ENCODE data around the gene PIAS1.
"Not testable (repeated sequence)": the region's sequence is repeated elsewhere in the genome, so short reads cannot be mapped to it uniquely, and the experiment has no call there.

The PIAS1 gene

GRCh38 chr15:68053701-68054627, at the start of gene PIAS1:
TSS of gene PIAS1 (plus strand) at chr15:68054315. CDS start at chr15:68054327, 12 bp downstream.
- peak; percentile 85 to 91 for DNase-seq (ENCODE audit: low read depth in 2 of 2)

- DNase-seq (ENCODE audit: low read depth in 2 of 2), result not testable (repeated sequence)
Measured at GRCh38 chr15:68007642-68008041, 46.5 kb upstream of the PIAS1 start.

- no peak for DNase-seq (ENCODE audit: low read depth in 2 of 2)
Measured at GRCh38 chr15:68010361-68011153, 43.6 kb upstream of the PIAS1 start.

- DNase-seq (ENCODE audit: low read depth in 2 of 2), result no peak
Measured at GRCh38 chr15:68012911-68013310, 41.2 kb upstream of the PIAS1 start.

- no peak for DNase-seq (ENCODE audit: low read depth in 2 of 2)
Measured at GRCh38 chr15:68014219-68014618, 39.9 kb upstream of the PIAS1 start.

GRCh38 chr15:68015244-68015643, 38.9 kb upstream of the PIAS1 start:
- DNase-seq (ENCODE audit: low read depth in 2 of 2), result no peak

- DNase-seq (ENCODE audit: low read depth in 2 of 2), result no peak
Measured at GRCh38 chr15:68017201-68017600, 36.9 kb upstream of the PIAS1 start.

GRCh38 chr15:68018797-68019444, 35.2 kb upstream of the PIAS1 start:
- no peak for DNase-seq (ENCODE audit: low read depth in 2 of 2)

GRCh38 chr15:68019814-68020525, 34.1 kb upstream of the PIAS1 start:
- no peak for DNase-seq (ENCODE audit: low read depth in 2 of 2)

- no peak for DNase-seq (ENCODE audit: low read depth in 2 of 2)
Measured at GRCh38 chr15:68020685-68021084, 33.4 kb upstream of the PIAS1 start.

- no peak for DNase-seq (ENCODE audit: low read depth in 2 of 2)
Measured at GRCh38 chr15:68022061-68022460, 32.1 kb upstream of the PIAS1 start.

- no peak for DNase-seq (ENCODE audit: low read depth in 2 of 2)
Measured at GRCh38 chr15:68023307-68024101, 30.6 kb upstream of the PIAS1 start.

GRCh38 chr15:68025835-68026424, 28.2 kb upstream of the PIAS1 start:
- DNase-seq (ENCODE audit: low read depth in 2 of 2), result no peak

- no peak for DNase-seq (ENCODE audit: low read depth in 2 of 2)
Measured at GRCh38 chr15:68027388-68027787, 26.7 kb upstream of the PIAS1 start.

GRCh38 chr15:68028137-68028887, 25.8 kb upstream of the PIAS1 start:
- DNase-seq (ENCODE audit: low read depth in 2 of 2), result no peak

GRCh38 chr15:68028888-68029207, 25.3 kb upstream of the PIAS1 start:
- no peak for DNase-seq (ENCODE audit: low read depth in 2 of 2)

- no peak for DNase-seq (ENCODE audit: low read depth in 2 of 2)
Measured at GRCh38 chr15:68029959-68030358, 24.2 kb upstream of the PIAS1 start.

- DNase-seq (ENCODE audit: low read depth in 2 of 2), result no peak
Measured at GRCh38 chr15:68031404-68031803, 22.7 kb upstream of the PIAS1 start.

- no peak for DNase-seq (ENCODE audit: low read depth in 2 of 2)
Measured at GRCh38 chr15:68032672-68033071, 21.4 kb upstream of the PIAS1 start.

- DNase-seq (ENCODE audit: low read depth in 2 of 2), result no peak
Measured at GRCh38 chr15:68034081-68034480, 20.0 kb upstream of the PIAS1 start.

All from activated CD8-positive, alpha-beta memory T cell treated with anti-CD3 and anti-CD28 coated beads for 4 hours (primary cell).